SJSA1 (cell line): ENCODE results near the gene PHOX2A. TPM values are rescaled to one million over a fixed set of nuclear protein-coding genes. Genes with fewer than 3 reads are reported as not detected.
"Not testable (repeated sequence)": the region's sequence is repeated elsewhere in the genome, so short reads cannot be mapped to it uniquely, and the experiment has no call there.

Experiments
- DNase-seq, 2 experiments: peaks; one replicate each; pipeline ENCODE4 v3.0.0-alpha.2; 2015 to 2020; ENCODE audit warnings: low spot score in 2 of 2, low read depth in 1 of 2
- H3K27ac ChIP-seq: fragments of 250-450 bp; sonication (Bioruptor Pico); 2 replicates; pipeline ENCODE4 v1.5.1; 2020; ENCODE audit warnings: mild to moderate bottlenecking, moderate library complexity
- H3K27me3 ChIP-seq: fragments of 250-450 bp; sonication (Bioruptor Pico); replicated peaks from 2 replicates; pipeline ENCODE4 v1.5.1; 2020; ENCODE audit warnings: mild to moderate bottlenecking, moderate library complexity
- H3K36me3 ChIP-seq: fragments of 250-450 bp; sonication (Bioruptor Pico); 2 replicates; pipeline ENCODE4 v1.5.1; 2020; ENCODE audit warnings: mild to moderate bottlenecking
- H3K4me1 ChIP-seq: fragments of 250-450 bp; sonication (Bioruptor Pico); replicated peaks from 2 replicates; pipeline ENCODE4 v1.6.1; 2021; ENCODE audit warnings: mild to moderate bottlenecking
- H3K4me3 ChIP-seq: fragments of 250-450 bp; sonication (Bioruptor Pico); 2 replicates; pipeline ENCODE4 v1.5.1; 2020; ENCODE audit warnings: mild to moderate bottlenecking
- H3K9me3 ChIP-seq: fragments of 250-450 bp; sonication (Bioruptor Pico); replicated peaks from 2 replicates; pipeline ENCODE4 v1.5.1; 2020; ENCODE audit warnings: mild to moderate bottlenecking
- total RNA-seq: library from RNA; depleted of rRNA; stranded (reverse); fragments of >200 nt; shearing (Covaris generic); gene quantifications from 2 replicates; pipeline ENCODE4 v1.2.3, GENCODE V29; 2014; rRNA removed

PHOX2A gene
- total RNA-seq, 1 experiment from 2014 or later, result not detected

- Histone ChIP-seq H3K27ac (no peak overlapping the region), H3K4me1 (no peaks in the 10 kb centered on the region), H3K27me3 (no peaks in the 10 kb centered on the region), H3K9me3 (no peaks in the 10 kb centered on the region), H3K36me3 (no peaks in the 10 kb centered on the region), H3K4me3 (no peak overlapping the region)
- no peak for DNase-seq
These were observed 34.9 kb downstream of the PHOX2A start for GRCh38 chr11:72209101-72209500.

DNA sequence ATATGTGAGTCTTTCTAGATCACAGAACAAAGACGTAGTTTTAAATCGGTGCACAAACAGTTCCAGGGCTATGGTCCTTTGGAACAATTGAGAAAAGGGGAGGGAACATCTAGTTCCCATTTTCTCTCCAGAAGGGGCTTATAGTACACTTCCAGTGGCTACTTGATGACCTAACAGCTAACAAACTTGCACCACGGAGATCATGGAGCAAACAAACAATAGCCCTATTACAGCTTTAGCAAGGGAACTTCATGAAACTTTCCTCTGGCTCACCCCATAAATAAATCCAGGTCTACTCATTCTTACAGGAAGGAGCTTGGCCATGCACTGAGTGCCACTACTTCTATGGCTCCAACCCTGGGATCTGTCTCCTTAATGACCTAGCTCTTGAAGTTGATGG is 35.7 kb downstream of the PHOX2A start:
- no peak overlapping the region for H3K4me3 ChIP-seq
- H3K27ac ChIP-seq, result no peak overlapping the region
- no peaks in the 10 kb centered on the region for H3K27me3 ChIP-seq
- H3K4me1 ChIP-seq, result no peaks in the 10 kb centered on the region
- no peak for DNase-seq
- H3K9me3 ChIP-seq, result no peaks in the 10 kb centered on the region
- H3K36me3 ChIP-seq, result no peaks in the 10 kb centered on the region

DNA sequence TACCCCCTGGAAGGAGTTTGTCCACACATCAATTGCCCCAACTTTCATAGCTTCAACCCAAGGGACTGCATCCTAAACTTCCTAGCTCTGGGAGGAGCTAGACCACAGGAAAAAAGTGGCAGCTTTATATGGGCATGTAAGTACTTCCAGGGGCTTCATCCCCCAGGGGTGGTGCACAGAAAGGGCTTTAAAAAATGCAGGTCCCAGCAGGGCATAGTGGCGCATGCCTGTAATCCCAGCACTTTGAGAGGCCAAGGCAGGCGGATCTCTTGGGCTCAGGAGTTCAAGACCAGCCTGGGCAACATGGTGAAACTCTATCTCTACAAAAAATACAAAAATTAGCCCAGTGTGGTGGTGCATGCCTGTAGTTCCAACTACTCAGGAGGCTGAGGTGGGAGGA is 37.2 kb downstream of the PHOX2A start:
- H3K9me3 ChIP-seq, H3K27me3 ChIP-seq, H3K4me1 ChIP-seq, DNase-seq, H3K4me3 ChIP-seq, H3K36me3 ChIP-seq, H3K27ac ChIP-seq: not testable (repeated sequence)

DNA sequence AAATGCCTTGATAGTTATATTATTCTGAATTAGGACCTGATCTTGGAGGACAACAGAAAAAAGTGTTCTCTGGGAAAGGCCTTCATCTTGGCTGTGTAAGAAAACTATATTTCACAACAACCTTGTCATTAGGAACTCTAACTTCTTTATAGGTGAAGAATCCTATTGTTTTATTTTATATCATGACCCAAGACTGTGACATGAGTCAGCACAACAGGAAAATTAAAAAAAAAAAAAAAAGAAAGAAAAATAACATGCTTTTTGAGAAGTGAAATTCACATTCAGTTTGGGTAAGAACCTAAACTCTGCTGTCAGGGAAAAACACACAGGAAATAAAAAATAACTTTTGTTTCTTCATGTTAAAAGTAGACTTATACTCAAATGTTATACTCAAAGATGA is 39.1 kb downstream of the PHOX2A start:
- Histone ChIP-seq H3K36me3 (no peaks in the 10 kb centered on the region), H3K27ac (no peak overlapping the region), H3K9me3 (no peaks in the 10 kb centered on the region), H3K4me3 (no peak overlapping the region), H3K4me1 (no peaks in the 10 kb centered on the region), H3K27me3 (no peaks in the 10 kb centered on the region)
- no peak for DNase-seq

- no peaks in the 10 kb centered on the region for H3K9me3 ChIP-seq
- H3K27me3 ChIP-seq, result no peaks in the 10 kb centered on the region
- no peaks in the 10 kb centered on the region for H3K4me1 ChIP-seq
- no peak overlapping the region for H3K4me3 ChIP-seq
- DNase-seq, result no peak
- no peaks in the 10 kb centered on the region for H3K36me3 ChIP-seq
- H3K27ac ChIP-seq, result no peak overlapping the region
These were observed 40.8 kb downstream of the PHOX2A start for GRCh38 chr11:72203163-72203562.

DNA sequence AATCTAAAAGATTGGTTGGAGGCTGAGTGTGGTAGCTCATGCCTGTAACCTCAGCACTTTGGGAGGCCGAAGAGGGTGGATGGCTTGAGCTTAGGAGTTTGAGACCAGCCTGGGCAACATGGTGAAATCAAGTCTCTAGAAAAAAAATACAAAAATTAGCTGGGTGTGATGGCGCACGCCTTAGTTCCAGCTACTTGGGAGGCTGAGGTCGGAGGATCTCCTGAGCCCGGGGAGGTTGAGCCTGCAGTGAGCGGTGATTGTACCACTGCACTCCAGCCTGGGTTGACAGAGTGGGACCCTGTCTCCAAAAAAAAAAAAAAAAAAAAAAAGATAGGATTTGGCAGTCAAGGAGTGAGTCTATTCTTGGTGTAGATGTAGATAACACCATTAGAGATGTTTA is 41.4 kb downstream of the PHOX2A start:
- H3K4me1 ChIP-seq, result no peaks in the 10 kb centered on the region
- no peak overlapping the region for H3K27ac ChIP-seq
- H3K4me3 ChIP-seq, result no peak overlapping the region
- no peaks in the 10 kb centered on the region for H3K27me3 ChIP-seq
- no peaks in the 10 kb centered on the region for H3K36me3 ChIP-seq
- DNase-seq, result no peak
- H3K9me3 ChIP-seq, result no peaks in the 10 kb centered on the region

DNA sequence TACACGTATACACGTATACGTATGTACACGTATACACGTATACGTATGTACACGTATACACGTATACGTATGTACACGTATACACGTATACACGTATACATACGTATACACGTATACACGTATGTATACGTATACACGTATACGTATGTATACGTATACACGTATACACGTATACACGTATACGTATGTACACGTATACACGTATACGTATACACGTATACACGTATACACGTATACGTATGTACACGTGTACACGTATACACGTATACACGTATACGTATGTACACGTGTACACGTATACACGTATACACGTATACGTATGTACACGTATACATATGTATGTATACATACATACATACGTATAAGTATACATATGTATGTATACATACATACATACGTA is 42.5 kb downstream of the PHOX2A start:
- DNase-seq, H3K27ac ChIP-seq, H3K36me3 ChIP-seq, H3K4me3 ChIP-seq, H3K9me3 ChIP-seq, H3K4me1 ChIP-seq, H3K27me3 ChIP-seq: not testable (repeated sequence)

DNA sequence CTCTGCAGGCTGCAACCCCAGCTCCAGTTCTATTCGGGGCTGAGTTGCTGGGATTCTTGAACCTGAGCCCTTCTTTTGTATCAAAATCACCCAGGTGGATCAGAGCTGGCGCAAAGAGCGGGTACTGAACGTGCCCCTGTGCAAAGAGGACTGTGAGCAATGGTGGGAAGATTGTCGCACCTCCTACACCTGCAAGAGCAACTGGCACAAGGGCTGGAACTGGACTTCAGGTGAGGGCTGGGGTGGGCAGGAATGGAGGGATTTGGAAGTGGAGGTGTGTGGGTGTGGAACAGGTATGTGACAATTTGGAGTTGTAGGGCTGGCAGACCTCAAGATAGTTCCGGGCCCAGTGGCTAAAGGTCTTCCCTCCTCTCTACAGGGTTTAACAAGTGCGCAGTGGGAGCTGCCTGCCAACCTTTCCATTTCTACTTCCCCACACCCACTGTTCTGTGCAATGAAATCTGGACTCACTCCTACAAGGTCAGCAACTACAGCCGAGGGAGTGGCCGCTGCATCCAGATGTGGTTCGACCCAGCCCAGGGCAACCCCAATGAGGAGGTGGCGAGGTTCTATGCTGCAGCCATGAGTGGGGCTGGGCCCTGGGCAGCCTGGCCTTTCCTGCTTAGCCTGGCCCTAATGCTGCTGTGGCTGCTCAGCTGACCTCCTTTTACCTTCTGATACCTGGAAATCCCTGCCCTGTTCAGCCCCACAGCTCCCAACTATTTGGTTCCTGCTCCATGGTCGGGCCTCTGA is 48.3 kb downstream of the PHOX2A start:
- Histone ChIP-seq H3K4me1 (no peaks in the 10 kb centered on the region), H3K27ac (no peak overlapping the region), H3K36me3 (no peaks in the 10 kb centered on the region), H3K27me3 (no peaks in the 10 kb centered on the region), H3K4me3 (no peak overlapping the region), H3K9me3 (no peaks in the 10 kb centered on the region)
- DNase-seq, result no peak

- Histone ChIP-seq H3K4me3 (no peak within 1 kb of the TSS), H3K36me3 (no peaks in the 10 kb centered on the region), H3K9me3 (no peaks in the 10 kb centered on the region), H3K27me3 (no peaks in the 10 kb centered on the region), H3K27ac (no peak within 1 kb of the TSS), H3K4me1 (no peaks in the 10 kb centered on the region)
- no peak for DNase-seq
These were observed 52.0 kb downstream of the PHOX2A start, which contains the start of gene FOLR1 for GRCh38 chr11:72191961-72192381. TSS of gene FOLR1 (plus strand) at chr11:72192140. CDS start at chr11:72192174, 34 bp downstream.

- H3K27ac ChIP-seq, result no peak overlapping the region
- no peak for DNase-seq
- no peaks in the 10 kb centered on the region for H3K9me3 ChIP-seq
- no peak overlapping the region for H3K4me3 ChIP-seq
- H3K36me3 ChIP-seq, result no peaks in the 10 kb centered on the region
- H3K27me3 ChIP-seq, result no peaks in the 10 kb centered on the region
- H3K4me1 ChIP-seq, result no peaks in the 10 kb centered on the region
These were observed 53.3 kb downstream of the PHOX2A start for GRCh38 chr11:72190631-72191071.

DNA sequence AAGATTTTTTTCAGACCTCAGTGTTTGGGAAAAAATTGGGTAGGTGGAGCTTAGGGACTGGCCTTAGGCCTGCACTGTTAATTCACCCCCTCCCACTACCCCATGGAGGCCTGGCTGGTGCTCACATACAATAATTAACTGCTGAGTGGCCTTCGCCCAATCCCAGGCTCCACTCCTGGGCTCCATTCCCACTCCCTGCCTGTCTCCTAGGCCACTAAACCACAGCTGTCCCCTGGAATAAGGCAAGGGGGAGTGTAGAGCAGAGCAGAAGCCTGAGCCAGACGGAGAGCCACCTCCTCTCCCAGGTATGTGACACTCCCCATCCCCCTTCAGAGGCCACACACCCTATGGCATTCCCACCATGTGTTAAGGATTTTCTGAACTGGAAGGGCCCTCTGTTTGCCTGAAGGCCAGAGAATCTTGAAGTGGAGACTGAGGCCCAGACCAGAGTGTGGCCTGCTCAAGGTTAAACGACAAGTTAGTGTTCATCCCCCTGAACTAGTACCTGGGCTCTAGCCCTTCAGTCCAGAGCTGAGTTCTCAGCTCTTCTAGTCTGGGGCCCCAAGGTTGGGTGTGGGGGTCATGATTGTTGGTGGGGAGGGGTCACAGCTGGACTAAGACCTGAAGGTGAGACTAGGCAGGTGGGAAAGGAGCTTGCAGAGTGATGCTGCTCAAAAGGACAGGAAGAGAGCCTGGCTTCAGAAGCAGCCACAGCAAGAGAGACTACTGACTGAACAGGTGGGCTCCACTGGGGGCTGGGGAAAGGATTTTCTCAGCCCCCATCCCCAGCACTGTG is 54.3 kb downstream of the PHOX2A start:
- no peaks in the 10 kb centered on the region for H3K27me3 ChIP-seq
- no peak for DNase-seq
- no peaks in the 10 kb centered on the region for H3K9me3 ChIP-seq
- H3K4me1 ChIP-seq, result no peaks in the 10 kb centered on the region
- H3K4me3 ChIP-seq, result no peak overlapping the region
- H3K36me3 ChIP-seq, result no peaks in the 10 kb centered on the region
- no peak overlapping the region for H3K27ac ChIP-seq

Other genes starting within 250 kb of the PHOX2A start
- 0.06 and 3.3 TPM in 2 replicates for gene IL18BP, start 245.3 kb downstream of the PHOX2A start, total RNA-seq
- 38.4 and 46.4 TPM in 2 replicates for gene NUMA1, start 163.6 kb downstream of the PHOX2A start, total RNA-seq
- gene LRRC51, start 163.3 kb downstream of the PHOX2A start, total RNA-seq, result 4.1 TPM in 1 of 2 replicates, not detected in the other
- gene LAMTOR1, start 140.9 kb downstream of the PHOX2A start, total RNA-seq, result 51.2 and 76.8 TPM in 2 replicates
- not detected in 2 replicates for gene TOMT, start 138.3 kb downstream of the PHOX2A start, total RNA-seq
- gene ANAPC15, start 131.5 kb downstream of the PHOX2A start, total RNA-seq, result 23.5 and 46.9 TPM in 2 replicates
- gene FOLR3, start 108.5 kb downstream of the PHOX2A start, total RNA-seq, result not detected in 2 replicates
- 0.29 TPM in 1 of 2 replicates, not detected in the other for gene FOLR1, start 52.0 kb downstream of the PHOX2A start, total RNA-seq
- gene FOLR2, start 27.4 kb downstream of the PHOX2A start, total RNA-seq, result not detected in 2 replicates
- gene INPPL1, start 19.4 kb downstream of the PHOX2A start, total RNA-seq, result 21.5 and 27.7 TPM in 2 replicates
- gene CLPB, start 190.4 kb upstream of the PHOX2A start, total RNA-seq, result 13.4 and 15.4 TPM in 2 replicates